Astrocyte of the spinal cord (primary cell): ENCODE measurements around the gene RABGAP1.
A peak's percentile ranks its signal among the peaks of the same experiment; 100 is the strongest.

Experiments
- DNase-seq: peaks from one replicate; pipeline ENCODE4 v3.0.0; 2011; ENCODE audit warnings: low read depth, low spot score
- H3K4me3 ChIP-seq: 2 replicates; pipeline ENCODE4 v1.5.1; 2011; ENCODE audit warnings: low read depth, mild to moderate bottlenecking, low read length, moderate library complexity
- CTCF ChIP-seq: IDR thresholded peaks from 2 replicates; pipeline ENCODE4 v1.5.1; 2012; ENCODE audit warnings: low read depth, mild to moderate bottlenecking, low read length, inconsistent platforms
- in situ Hi-C: cut with HindIII; loops from 2 replicates; pipeline ENCODE4 v1.10.0; 2017; ENCODE audit warnings: low sequenced_read_pairs

RABGAP1 gene

GRCh38 chr9:123120131-123120530 is 179.3 kb downstream of the RABGAP1 start:
- H3K4me3 ChIP-seq = no peak overlapping the region
- peak; percentile 75 for DNase-seq
- no peak for TF ChIP-seq CTCF
- in situ Hi-C loops = no loop called here

DNA sequence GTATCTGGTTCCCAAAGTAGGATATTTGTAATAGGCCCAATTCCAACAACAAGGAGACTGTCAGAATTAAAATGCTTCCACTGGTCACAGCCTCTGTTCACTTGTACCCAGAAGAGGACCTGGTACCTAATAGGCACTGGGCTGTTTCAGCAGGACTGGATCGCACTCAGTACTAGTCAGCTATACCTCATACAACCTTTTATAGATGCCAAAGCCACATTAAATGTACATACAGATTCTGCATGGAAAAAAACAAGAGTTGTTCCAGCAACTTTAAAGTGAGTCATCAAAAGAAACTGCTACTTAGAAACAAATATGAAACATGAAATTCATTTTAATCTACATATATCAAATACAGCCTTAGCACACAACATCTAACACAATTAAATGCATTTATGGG is 180.1 kb downstream of the RABGAP1 start:
- in situ Hi-C loops = no loop called here
- DNase-seq = no peak
- H3K4me3 ChIP-seq = no peak overlapping the region
- no peak for TF ChIP-seq CTCF

- TF ChIP-seq CTCF = no peak
- in situ Hi-C loops = no loop called here
- no peak for DNase-seq
- no peak overlapping the region for H3K4me3 ChIP-seq
These were observed 180.6 kb downstream of the RABGAP1 start for GRCh38 chr9:123121457-123121856.

- no peak overlapping the region for H3K4me3 ChIP-seq
- in situ Hi-C loops = no loop called here
- TF ChIP-seq CTCF = no peak
- no peak for DNase-seq
These were observed 186.8 kb downstream of the RABGAP1 start for GRCh38 chr9:123127512-123128075.

DNA sequence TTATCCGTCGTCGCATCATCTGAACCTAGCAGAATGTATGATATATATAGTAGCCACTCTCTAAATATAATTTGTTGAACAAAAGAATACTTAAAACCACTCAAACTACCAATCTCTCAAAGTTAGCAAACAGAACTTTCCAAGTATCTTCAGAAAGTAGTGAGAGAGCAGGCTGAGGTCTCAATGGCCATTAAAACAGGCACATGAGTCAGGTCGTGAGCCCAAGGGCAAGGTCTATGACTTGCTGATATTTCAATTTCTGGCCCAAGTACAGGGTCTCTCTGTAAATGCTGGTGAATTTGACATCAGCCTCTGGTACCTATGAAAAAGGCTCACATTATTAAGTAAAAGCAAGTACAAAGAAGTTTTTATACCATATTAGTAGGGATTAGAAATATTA is 187.8 kb downstream of the RABGAP1 start:
- in situ Hi-C loops = no loop called here
- TF ChIP-seq CTCF = no peak
- no peak overlapping the region for H3K4me3 ChIP-seq
- no peak for DNase-seq

- in situ Hi-C loops = no loop called here
- no peak for DNase-seq
- H3K4me3 ChIP-seq = no peak overlapping the region
- TF ChIP-seq CTCF = no peak
These were observed 188.6 kb downstream of the RABGAP1 start for GRCh38 chr9:123129423-123129822.

GRCh38 chr9:123131258-123131657 is 190.4 kb downstream of the RABGAP1 start:
- in situ Hi-C loops = no loop called here
- H3K4me3 ChIP-seq = no peak overlapping the region
- DNase-seq = peak; percentile 49
- no peak for TF ChIP-seq CTCF
